ENCODE measurements around the gene B3GALNT2.

Gene B3GALNT2

GRCh38 chr1:235455823-235456222 lies 48.4 kb downstream of the B3GALNT2 start:
- DNase-seq (ENCODE audit: low read depth in 2 of 3, low spot score in 2 of 3) = no peak

GRCh38 chr1:235455097-235455496 lies 49.2 kb downstream of the B3GALNT2 start:
- no peak for DNase-seq (ENCODE audit: low read depth in 2 of 3, low spot score in 2 of 3)

- DNase-seq (ENCODE audit: low read depth in 2 of 3, low spot score in 2 of 3) = no peak
These were observed 50.2 kb downstream of the B3GALNT2 start for GRCh38 chr1:235454021-235454420.

- no peak for DNase-seq (ENCODE audit: low read depth in 2 of 3, low spot score in 2 of 3)
These were observed 53.3 kb downstream of the B3GALNT2 start for GRCh38 chr1:235450886-235451483.

GRCh38 chr1:235450433-235450832 lies 53.8 kb downstream of the B3GALNT2 start:
- no peak for DNase-seq (ENCODE audit: low read depth in 2 of 3, low spot score in 2 of 3)

- no peak for DNase-seq (ENCODE audit: low read depth in 2 of 3, low spot score in 2 of 3)
These were observed 55.6 kb downstream of the B3GALNT2 start for GRCh38 chr1:235448616-235449015.

- no peak for DNase-seq (ENCODE audit: low read depth in 2 of 3, low spot score in 2 of 3)
These were observed 61.3 kb downstream of the B3GALNT2 start for GRCh38 chr1:235442788-235443429.

GRCh38 chr1:235441159-235441685 lies 63.0 kb downstream of the B3GALNT2 start:
- DNase-seq (ENCODE audit: low read depth in 2 of 3, low spot score in 2 of 3) = no peak

GRCh38 chr1:235434001-235434400 lies 70.3 kb downstream of the B3GALNT2 start:
- no peak for DNase-seq (ENCODE audit: low read depth in 2 of 3, low spot score in 2 of 3)

- no peak for DNase-seq (ENCODE audit: low read depth in 2 of 3, low spot score in 2 of 3)
These were observed 73.3 kb downstream of the B3GALNT2 start for GRCh38 chr1:235430991-235431390.

- DNase-seq (ENCODE audit: low read depth in 2 of 3, low spot score in 2 of 3) = no peak
These were observed 75.1 kb downstream of the B3GALNT2 start for GRCh38 chr1:235429143-235429542.

- no peak for DNase-seq (ENCODE audit: low read depth in 2 of 3, low spot score in 2 of 3)
These were observed 76.8 kb downstream of the B3GALNT2 start for GRCh38 chr1:235427447-235427846.

GRCh38 chr1:235426680-235427079 lies 77.6 kb downstream of the B3GALNT2 start:
- DNase-seq (ENCODE audit: low read depth in 2 of 3, low spot score in 2 of 3) = no peak

- DNase-seq (ENCODE audit: low read depth in 2 of 3, low spot score in 2 of 3) = no peak
These were observed 78.1 kb downstream of the B3GALNT2 start for GRCh38 chr1:235426143-235426542.

- no peak for DNase-seq (ENCODE audit: low read depth in 2 of 3, low spot score in 2 of 3)
These were observed 78.9 kb downstream of the B3GALNT2 start for GRCh38 chr1:235425357-235425756.

GRCh38 chr1:235424092-235424491 lies 80.2 kb downstream of the B3GALNT2 start:
- DNase-seq (ENCODE audit: low read depth in 2 of 3, low spot score in 2 of 3) = no peak

- DNase-seq (ENCODE audit: low read depth in 2 of 3, low spot score in 2 of 3) = no peak
These were observed 81.0 kb downstream of the B3GALNT2 start for GRCh38 chr1:235423214-235423652.

GRCh38 chr1:235421751-235422150 lies 82.5 kb downstream of the B3GALNT2 start:
- DNase-seq (ENCODE audit: low read depth in 2 of 3, low spot score in 2 of 3) = no peak

GRCh38 chr1:235417086-235417697 lies 87.1 kb downstream of the B3GALNT2 start:
- peak; percentile 6 to 33 (median 22) for DNase-seq (ENCODE audit: low read depth in 2 of 3, low spot score in 2 of 3)

GRCh38 chr1:235416662-235417049 lies 87.6 kb downstream of the B3GALNT2 start:
- no peak for DNase-seq (ENCODE audit: low read depth in 2 of 3, low spot score in 2 of 3)

GRCh38 chr1:235415008-235415904 lies 89.0 kb downstream of the B3GALNT2 start:
- peak in 1 of 3 experiments; percentile 8 for DNase-seq (ENCODE audit: low read depth in 2 of 3, low spot score in 2 of 3)

Measured in activated CD8-positive, alpha-beta memory T cell treated with anti-CD3 and anti-CD28 coated beads for 48 hours (primary cell).